GM18505 (cell line): ENCODE results near the gene POLR2F.
"Not testable (repeated sequence)": the region's sequence is repeated elsewhere in the genome, so short reads cannot be mapped to it uniquely, and the experiment has no call there.

ENCODE experiments used
- ATAC-seq: cut with Tn5 transposase; IDR thresholded peaks from one replicate; pipeline ENCODE4 v1.9.1; 2021; ENCODE audit not compliant: unreplicated experiment
- POLR2A ChIP-seq: IDR thresholded peaks from 4 replicates; pipeline ENCODE4 v1.6.1; 2011; ENCODE audit warnings: borderline replicate concordance; ENCODE audit not compliant: insufficient read depth, insufficient read length; ENCODE audit errors: extremely low read depth

Gene POLR2F

GRCh38 chr22:37971475-37972434, 18.3 kb downstream of the POLR2F start:
- ATAC-seq, result no peak
- no peak for TF ChIP-seq POLR2A

GRCh38 chr22:37972527-37972926, 19.0 kb downstream of the POLR2F start:
- ATAC-seq, result no peak
- no peak for TF ChIP-seq POLR2A

- TF ChIP-seq POLR2A, result no peak
- no peak for ATAC-seq
These were observed 20.0 kb downstream of the POLR2F start for GRCh38 chr22:37973271-37974170.

GRCh38 chr22:37975153-37975552, 21.7 kb downstream of the POLR2F start:
- ATAC-seq, result no peak
- no peak for TF ChIP-seq POLR2A

- not testable (repeated sequence) for ATAC-seq
These were observed 22.5 kb downstream of the POLR2F start for GRCh38 chr22:37976022-37976421.

GRCh38 chr22:37976547-37976946, 23.0 kb downstream of the POLR2F start:
- no peak for ATAC-seq
- TF ChIP-seq POLR2A, result no peak

GRCh38 chr22:37979782-37980181, 26.3 kb downstream of the POLR2F start:
- no peak for TF ChIP-seq POLR2A
- ATAC-seq, result no peak

- TF ChIP-seq POLR2A, result no peak
These were observed 27.9 kb downstream of the POLR2F start for GRCh38 chr22:37981282-37982011.

GRCh38 chr22:37982151-37982785, 28.8 kb downstream of the POLR2F start:
- no peak for ATAC-seq
- TF ChIP-seq POLR2A, result no peak

More at GRCh38 chr22:37981282-37982011, 27.9 kb downstream of the POLR2F start:
- no peak for ATAC-seq

- no peak for ATAC-seq
These were observed 29.7 kb downstream of the POLR2F start for GRCh38 chr22:37982938-37983859.

GRCh38 chr22:37983860-37984791, 30.6 kb downstream of the POLR2F start, which contains the start of gene SOX10:
Gene SOX10 (minus strand): TSS chr22:37984555. CDS start chr22:37983784, 771 bp downstream.
- no peak for TF ChIP-seq POLR2A
- no peak for ATAC-seq

More at GRCh38 chr22:37982938-37983859, 29.7 kb downstream of the POLR2F start:
- TF ChIP-seq POLR2A, result no peak
